BJ (cell line): ENCODE data around the gene SPNS2. TPM values are rescaled to one million over a fixed set of nuclear protein-coding genes. Genes with fewer than 3 reads are reported as not detected.
"Not testable (repeated sequence)": the region's sequence is repeated elsewhere in the genome, so short reads cannot be mapped to it uniquely, and the experiment has no call there.

ENCODE experiments used
- CTCF ChIA-PET: fragments of 350-600 bp; formaldehyde crosslinking; extraction: SDS; loops from one replicate; lab custom pipeline; 2021; ENCODE audit warnings: antibody characterized with exemption, inconsistent platforms; lab: Yijun Ruan, JAX
- POLR2A ChIA-PET: fragments of 300-600 bp; sonication (Branson Sonifier 250); formaldehyde crosslinking; extraction: SDS; loops from one replicate; lab custom pipeline; 2021; ENCODE audit warnings: antibody characterized with exemption; lab: Charles Lee
- DNase-seq: peaks from one replicate; pipeline ENCODE4 v3.0.0-alpha.2; 2011; ENCODE audit warnings: low read depth
- H3K27me3 ChIP-seq: 2 replicates; pipeline ENCODE4 v1.6.0; 2011; ENCODE audit warnings: low read length; ENCODE audit not compliant: control insufficient read depth, insufficient read depth
- H3K36me3 ChIP-seq: 2 replicates; pipeline ENCODE4 v1.5.1; 2011; ENCODE audit warnings: low read length; ENCODE audit not compliant: control insufficient read depth, insufficient read depth
- H3K4me3 ChIP-seq: 2 replicates; pipeline ENCODE4 v1.5.1; 2011; ENCODE audit warnings: low read depth, mild to moderate bottlenecking, control low read depth, low read length
- CTCF ChIP-seq: IDR thresholded peaks from 2 replicates; pipeline ENCODE4 v1.5.1; 2011; ENCODE audit warnings: low read depth, mild to moderate bottlenecking, control low read depth, inconsistent platforms, low read length, moderate library complexity; ENCODE audit not compliant: insufficient read depth
- polyA plus RNA-seq: library from polyadenylated mRNA; depleted of rRNA; stranded (reverse); fragments of >200 nt; gene quantifications from 2 replicates; pipeline ENCODE4 v1.2.3, GENCODE V29; 2011

Gene SPNS2
- polyA plus RNA-seq, 1 experiment = not detected

GRCh38 chr17:4574448-4575045 is 75.9 kb downstream of the SPNS2 start:
- CTCF ChIA-PET = interaction anchor here (1.1 kb wide), 1 partner anchor 50 kb away, joined by 3 read pairs; no protein-coding TSS in a partner anchor
- Histone ChIP-seq H3K36me3 (no peaks in the 10 kb centered on the region), H3K4me3 (no peak overlapping the region), H3K27me3 (peaks cover 16% of the 10 kb centered on the region)
- DNase-seq = no peak
- POLR2A ChIA-PET = no interaction called here
- TF ChIP-seq CTCF = no peak

- no peak for DNase-seq
- Histone ChIP-seq H3K36me3 (no peaks in the 10 kb centered on the region), H3K4me3 (no peak overlapping the region), H3K27me3 (peaks cover 13% of the 10 kb centered on the region)
- CTCF ChIA-PET = interaction anchor here (0.9 to 2.9 kb wide), 3 partner anchors 9 to 49 kb away, joined by 3 to 12 read pairs (median 5); no protein-coding TSS in a partner anchor
- TF ChIP-seq CTCF = no peak
- POLR2A ChIA-PET = interaction anchor here (0.6 kb wide), 1 partner anchor 347 kb away, joined by 4 read pairs; no protein-coding TSS in a partner anchor
These were observed 77.5 kb downstream of the SPNS2 start for GRCh38 chr17:4576161-4576558.

DNA sequence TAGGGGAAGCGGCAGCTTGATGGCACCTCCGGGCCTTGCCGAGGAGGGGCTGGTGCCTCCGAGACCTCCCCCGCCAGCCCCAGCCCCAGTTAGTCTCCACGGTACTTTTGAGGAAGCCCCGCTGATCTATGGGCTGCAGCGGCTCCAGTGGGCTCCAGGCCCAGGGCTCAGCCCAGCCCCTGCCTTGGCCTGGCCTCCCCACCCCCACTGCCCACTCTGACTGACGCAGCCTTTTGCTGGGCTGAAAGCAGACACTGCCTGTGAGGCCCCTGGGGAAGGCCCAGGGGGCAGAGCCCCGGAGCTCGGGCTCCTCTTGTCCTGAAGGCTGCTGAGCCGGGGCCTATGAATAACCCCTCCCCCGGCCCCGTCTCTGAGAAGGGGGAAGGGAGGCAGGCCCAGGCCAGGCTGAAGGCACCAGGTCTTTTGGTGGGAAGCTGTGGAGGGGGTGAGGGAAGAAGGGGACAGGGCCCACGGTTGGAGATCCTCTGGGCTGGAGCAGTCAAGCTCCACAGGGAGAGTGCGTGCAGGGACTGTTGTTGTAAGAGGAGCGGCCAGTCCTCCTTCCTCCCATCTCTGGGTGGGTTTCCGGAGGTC is 78.1 kb downstream of the SPNS2 start:
- no peak for TF ChIP-seq CTCF
- peaks cover 12% of the 10 kb centered on the region for H3K27me3 ChIP-seq
- POLR2A ChIA-PET = interaction anchor here (0.6 kb wide), 1 partner anchor 347 kb away, joined by 4 read pairs; no protein-coding TSS in a partner anchor
- no peaks in the 10 kb centered on the region for H3K36me3 ChIP-seq
- no peak for DNase-seq
- CTCF ChIA-PET = interaction anchor here (0.9 to 2.9 kb wide), 3 partner anchors 10 to 48 kb away, joined by 3 to 12 read pairs (median 5); no protein-coding TSS in a partner anchor
- H3K4me3 ChIP-seq = no peak overlapping the region

DNA sequence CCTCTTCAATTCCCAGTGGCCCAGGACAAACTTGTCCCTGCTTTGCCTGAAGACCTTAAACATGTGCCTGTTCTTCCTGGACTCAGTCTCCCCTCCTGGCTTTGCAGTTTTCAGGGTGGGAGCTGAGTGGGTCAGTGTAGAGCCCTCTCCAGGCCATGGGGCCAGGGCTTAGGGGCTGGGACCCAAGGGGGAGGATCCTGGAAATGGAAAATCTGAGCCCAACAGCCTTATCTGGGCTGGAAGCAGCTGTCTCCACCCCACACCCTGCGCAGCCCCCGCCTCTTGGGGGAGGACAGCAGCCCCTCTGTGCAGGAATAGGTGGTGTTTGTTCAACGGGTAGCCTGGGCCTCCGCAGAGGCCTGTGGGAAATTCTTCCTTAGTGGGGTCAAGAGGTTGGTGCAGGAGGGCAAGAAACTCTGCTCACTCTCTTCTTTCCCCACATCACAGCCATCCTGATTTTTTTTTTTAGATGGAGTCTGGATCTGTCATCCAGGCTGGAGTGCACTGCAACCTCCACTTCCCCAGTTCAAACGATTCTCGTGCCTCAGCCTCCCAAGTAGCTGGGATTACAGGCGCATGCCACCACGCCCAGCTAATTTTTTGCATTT is 78.8 kb downstream of the SPNS2 start:
- no peak for DNase-seq
- Histone ChIP-seq H3K36me3 (no peaks in the 10 kb centered on the region), H3K4me3 (no peak overlapping the region), H3K27me3 (peaks cover 16% of the 10 kb centered on the region)
- POLR2A ChIA-PET = no interaction called here
- TF ChIP-seq CTCF = no peak
- CTCF ChIA-PET = interaction anchor here (0.9 to 2.9 kb wide), 3 partner anchors 11 to 48 kb away, joined by 3 to 12 read pairs (median 5); no protein-coding TSS in a partner anchor

- H3K36me3 ChIP-seq, POLR2A ChIA-PET, H3K4me3 ChIP-seq, DNase-seq: not testable (repeated sequence)
- peaks cover 24% of the 10 kb centered on the region for H3K27me3 ChIP-seq
- CTCF ChIA-PET = interaction anchor here (2.9 kb wide), 1 partner anchor 12 kb away, joined by 12 read pairs; no protein-coding TSS in a partner anchor
These were observed 79.7 kb downstream of the SPNS2 start for GRCh38 chr17:4578349-4578748.
